ENCODE measurements around the gene ATG7.

GRCh38 chr3:11364181-11364580 lies 92.0 kb downstream of the ATG7 start:
- no peak for TF ChIP-seq RAD21 (IDR thresholded peaks at IDR 0.05; ENCODE audit: insufficient read depth, low read depth, low read length)
- TF ChIP-seq POLR2A (IDR thresholded peaks at IDR 0.05; ENCODE audit: low read depth, low read length) = no peak
- TF ChIP-seq, protein P1, sequence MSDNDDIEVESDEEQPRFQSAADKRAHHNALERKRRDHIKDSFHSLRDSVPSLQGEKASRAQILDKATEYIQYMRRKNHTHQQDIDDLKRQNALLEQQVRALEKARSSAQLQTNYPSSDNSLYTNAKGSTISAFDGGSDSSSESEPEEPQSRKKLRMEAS (IDR thresholded peaks at IDR 0.05; ENCODE audit: low read depth, low read length) = no peak
- no peak for TF ChIP-seq EP300 (IDR thresholded peaks at IDR 0.05; ENCODE audit: borderline replicate concordance in 1 of 2, control insufficient read depth in 1 of 2, low read depth in 2 of 2, low read length in 2 of 2)
